DND-41 (cell line): ENCODE results near the gene C10orf95.

Source experiments
- CTCF ChIP-seq: IDR thresholded peaks from 2 replicates; pipeline ENCODE4 v1.5.1; 2012; ENCODE audit warnings: borderline replicate concordance, low read length, moderate library complexity, mild to moderate bottlenecking; ENCODE audit not compliant: poor library complexity, severe bottlenecking; ENCODE audit errors: extremely low read depth
- EZH2 ChIP-seq: IDR thresholded peaks from 3 replicates; pipeline ENCODE4 v1.6.1; 2012; ENCODE audit warnings: borderline replicate concordance, low read depth, mild to moderate bottlenecking, moderate library complexity, low read length, inconsistent platforms; ENCODE audit not compliant: severe bottlenecking

GRCh38 chr10:102462512-102463054 is 11.2 kb upstream of the C10orf95 start:
- TF ChIP-seq CTCF (no peak), EZH2 (no peak)
